Panc1 (cell line): Measurements from ENCODE around the gene SLC10A1. TPM values are rescaled to one million over a fixed set of nuclear protein-coding genes. Genes with fewer than 3 reads are reported as not detected.

Experiments used
- total RNA-seq: library from RNA; stranded (reverse); gene quantifications from one replicate; pipeline ENCODE4 v1.2.1, GENCODE V29; 2021; ENCODE audit not compliant: unreplicated experiment

The SLC10A1 gene
- total RNA-seq, 1 experiment from 2014 or later: not detected

Other genes with a start within 250 kb of the SLC10A1 start
- gene CCDC177, start 222.4 kb downstream of the SLC10A1 start, total RNA-seq: not detected
- gene SUSD6, start 185.6 kb downstream of the SLC10A1 start, total RNA-seq: 10.9 TPM
- 154 TPM for gene SRSF5, start 30.1 kb downstream of the SLC10A1 start, total RNA-seq
- 0.46 TPM for gene SMOC1, start 82.2 kb upstream of the SLC10A1 start, total RNA-seq